Type B pancreatic cell (in vitro differentiated cells): ENCODE data around the gene RPS6KB2. TPM values are rescaled to one million over a fixed set of nuclear protein-coding genes. Genes with fewer than 3 reads are reported as not detected.

ENCODE experiments used
- DNase-seq: peaks from one replicate; pipeline ENCODE4 v3.0.0; 2021; ENCODE audit warnings: mixed read lengths; ENCODE audit not compliant: unreplicated experiment; ENCODE audit errors: extremely low spot score
- H3K27ac Mint-ChIP-seq: 2 replicates; pipeline ENCODE4 v1.8.0; 2021; ENCODE audit warnings: mild to moderate bottlenecking, mixed read lengths
- H3K27me3 Mint-ChIP-seq: 2 replicates; pipeline ENCODE4 v1.8.0; 2021; ENCODE audit warnings: mixed read lengths
- H3K36me3 Mint-ChIP-seq: 2 replicates; pipeline ENCODE4 v1.8.0; 2021; ENCODE audit warnings: mixed read lengths
- H3K4me1 Mint-ChIP-seq: one replicate; pipeline ENCODE4 v1.8.0; 2021; ENCODE audit warnings: mixed read lengths; ENCODE audit not compliant: unreplicated experiment
- H3K4me3 Mint-ChIP-seq: 2 replicates; pipeline ENCODE4 v1.8.0; 2021; ENCODE audit warnings: mild to moderate bottlenecking, mixed read lengths
- H3K9me3 Mint-ChIP-seq: 2 replicates; pipeline ENCODE4 v1.8.0; 2021; ENCODE audit warnings: mixed read lengths
- total RNA-seq: library from RNA; stranded (reverse); gene quantifications from 2 replicates; pipeline ENCODE4 v1.2.1, GENCODE V29; 2021; ENCODE audit warnings: low replicate concordance
- TF ChIP-seq, protein P1 (sequence below): fragments of 200-600 bp; sonication (generic); conservative IDR thresholded peaks from 2 replicates; pipeline ENCODE4 v1.5.0; 2021; ENCODE audit warnings: antibody characterized with exemption, mild to moderate bottlenecking

RPS6KB2 gene
- total RNA-seq, 1 donor from 2014 or later, result 57.0 TPM

DNA sequence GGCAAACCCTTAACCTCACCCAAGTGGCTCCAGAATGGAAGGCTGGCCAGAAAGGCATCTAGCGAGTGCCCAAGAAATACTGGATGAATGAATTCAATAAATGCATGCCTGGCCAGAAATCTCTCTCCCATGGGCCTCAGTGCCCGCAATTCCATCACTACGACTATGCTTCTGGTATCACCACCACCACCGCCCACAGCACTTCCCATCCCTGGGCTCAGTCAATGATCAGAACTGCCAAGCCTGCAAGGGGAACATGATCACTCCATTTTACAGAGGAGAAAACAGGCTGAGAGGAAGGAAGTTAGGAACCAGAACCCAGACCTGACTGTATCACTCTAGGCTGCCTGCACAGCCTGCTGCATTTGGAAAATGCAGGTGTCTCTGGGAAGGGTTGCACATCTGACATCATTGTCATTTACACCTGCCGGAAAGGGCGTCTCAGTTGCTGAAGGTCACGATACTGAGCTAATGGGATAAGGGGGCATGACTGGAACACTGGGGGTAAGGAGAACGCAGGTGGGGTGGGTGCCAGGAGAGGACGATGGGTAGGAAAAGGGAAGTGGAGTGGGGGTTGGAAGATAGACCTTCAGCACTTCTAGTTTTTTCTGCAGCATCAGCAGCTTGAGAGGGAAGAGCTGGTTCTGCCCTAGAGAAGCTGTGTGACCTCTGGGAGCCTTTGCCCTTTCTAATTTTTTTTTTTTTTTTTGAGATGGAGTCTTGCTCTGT is 21.0 kb downstream of the RPS6KB2 start:
- Mint-ChIP-seq H3K4me1 (no peaks in the 10 kb centered on the region), H3K4me3 (no peak overlapping the region), H3K27ac (no peak overlapping the region), H3K27me3 (no peaks in the 10 kb centered on the region), H3K36me3 (no peaks in the 10 kb centered on the region), H3K9me3 (no peaks in the 10 kb centered on the region)
- TF ChIP-seq, protein P1, sequence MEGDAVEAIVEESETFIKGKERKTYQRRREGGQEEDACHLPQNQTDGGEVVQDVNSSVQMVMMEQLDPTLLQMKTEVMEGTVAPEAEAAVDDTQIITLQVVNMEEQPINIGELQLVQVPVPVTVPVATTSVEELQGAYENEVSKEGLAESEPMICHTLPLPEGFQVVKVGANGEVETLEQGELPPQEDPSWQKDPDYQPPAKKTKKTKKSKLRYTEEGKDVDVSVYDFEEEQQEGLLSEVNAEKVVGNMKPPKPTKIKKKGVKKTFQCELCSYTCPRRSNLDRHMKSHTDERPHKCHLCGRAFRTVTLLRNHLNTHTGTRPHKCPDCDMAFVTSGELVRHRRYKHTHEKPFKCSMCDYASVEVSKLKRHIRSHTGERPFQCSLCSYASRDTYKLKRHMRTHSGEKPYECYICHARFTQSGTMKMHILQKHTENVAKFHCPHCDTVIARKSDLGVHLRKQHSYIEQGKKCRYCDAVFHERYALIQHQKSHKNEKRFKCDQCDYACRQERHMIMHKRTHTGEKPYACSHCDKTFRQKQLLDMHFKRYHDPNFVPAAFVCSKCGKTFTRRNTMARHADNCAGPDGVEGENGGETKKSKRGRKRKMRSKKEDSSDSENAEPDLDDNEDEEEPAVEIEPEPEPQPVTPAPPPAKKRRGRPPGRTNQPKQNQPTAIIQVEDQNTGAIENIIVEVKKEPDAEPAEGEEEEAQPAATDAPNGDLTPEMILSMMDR, result no peak
- DNase-seq, result no peak

DNA sequence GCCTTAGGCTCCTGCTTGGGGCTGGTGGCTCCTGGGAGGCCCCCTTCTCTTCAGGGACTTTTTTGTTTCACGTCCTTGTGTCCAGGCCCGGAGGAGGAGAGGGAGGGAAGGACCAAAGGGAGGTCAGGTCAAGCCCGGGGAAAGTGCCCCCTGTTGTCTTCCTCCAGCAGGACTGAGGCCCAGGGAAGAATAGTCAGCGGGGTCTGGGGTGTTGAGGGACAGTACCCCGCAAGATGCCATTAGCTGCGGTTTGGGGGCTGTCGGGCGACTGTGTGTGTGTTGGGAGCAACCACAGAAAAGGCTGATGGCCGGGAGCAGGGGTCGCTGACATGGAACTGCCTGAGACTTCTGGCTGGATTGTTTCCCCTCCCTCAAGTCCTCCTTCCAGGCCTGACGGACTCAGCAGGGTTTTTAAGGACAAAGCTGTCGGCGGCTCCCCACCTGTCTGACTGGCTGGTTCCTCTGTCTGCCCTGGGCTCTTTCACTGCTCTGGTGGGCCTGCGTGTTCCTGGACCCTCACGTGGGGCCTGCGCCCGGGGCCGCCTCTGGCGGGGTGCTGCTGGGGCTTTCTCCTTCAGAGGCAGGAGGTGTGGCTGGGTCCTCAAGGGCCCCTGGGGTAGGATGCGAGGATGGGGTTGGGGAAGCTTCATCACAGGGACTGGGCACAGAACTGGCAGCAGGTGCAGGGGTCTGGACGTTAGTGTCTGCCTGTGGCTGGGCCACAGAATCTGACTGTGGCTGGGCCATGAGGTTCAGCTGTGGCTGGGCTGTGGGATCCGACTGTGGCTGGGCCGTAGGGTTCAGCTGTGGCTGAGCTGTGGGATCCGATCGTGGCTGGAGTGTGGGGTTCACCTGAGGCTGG is 22.7 kb downstream of the RPS6KB2 start:
- Mint-ChIP-seq H3K9me3 (no peaks in the 10 kb centered on the region), H3K27me3 (no peaks in the 10 kb centered on the region), H3K4me1 (no peaks in the 10 kb centered on the region), H3K27ac (no peak overlapping the region), H3K4me3 (no peak overlapping the region), H3K36me3 (no peaks in the 10 kb centered on the region)
- TF ChIP-seq, protein P1, result no peak
- no peak for DNase-seq

DNA sequence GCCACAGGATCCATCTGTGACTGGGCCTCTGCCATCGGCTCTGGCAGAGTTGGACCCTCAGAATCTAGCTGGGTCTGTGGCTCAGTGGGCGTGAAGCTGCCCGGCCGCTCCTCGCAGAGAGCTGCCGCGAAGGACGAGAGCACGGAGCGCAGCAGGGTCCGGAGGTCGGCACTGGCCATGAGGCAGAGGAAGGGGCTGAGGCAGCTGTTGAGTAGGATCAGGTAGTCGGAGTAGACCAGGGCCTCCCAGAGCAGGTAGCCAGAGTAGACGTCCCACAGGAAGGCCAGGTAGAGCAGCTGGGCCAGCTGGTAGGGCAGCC is 23.3 kb downstream of the RPS6KB2 start:
- Mint-ChIP-seq H3K4me3 (no peak overlapping the region), H3K36me3 (no peaks in the 10 kb centered on the region), H3K9me3 (no peaks in the 10 kb centered on the region), H3K27ac (no peak overlapping the region), H3K27me3 (no peaks in the 10 kb centered on the region), H3K4me1 (no peaks in the 10 kb centered on the region)
- TF ChIP-seq, protein P1, result no peak
- DNase-seq, result no peak

DNA sequence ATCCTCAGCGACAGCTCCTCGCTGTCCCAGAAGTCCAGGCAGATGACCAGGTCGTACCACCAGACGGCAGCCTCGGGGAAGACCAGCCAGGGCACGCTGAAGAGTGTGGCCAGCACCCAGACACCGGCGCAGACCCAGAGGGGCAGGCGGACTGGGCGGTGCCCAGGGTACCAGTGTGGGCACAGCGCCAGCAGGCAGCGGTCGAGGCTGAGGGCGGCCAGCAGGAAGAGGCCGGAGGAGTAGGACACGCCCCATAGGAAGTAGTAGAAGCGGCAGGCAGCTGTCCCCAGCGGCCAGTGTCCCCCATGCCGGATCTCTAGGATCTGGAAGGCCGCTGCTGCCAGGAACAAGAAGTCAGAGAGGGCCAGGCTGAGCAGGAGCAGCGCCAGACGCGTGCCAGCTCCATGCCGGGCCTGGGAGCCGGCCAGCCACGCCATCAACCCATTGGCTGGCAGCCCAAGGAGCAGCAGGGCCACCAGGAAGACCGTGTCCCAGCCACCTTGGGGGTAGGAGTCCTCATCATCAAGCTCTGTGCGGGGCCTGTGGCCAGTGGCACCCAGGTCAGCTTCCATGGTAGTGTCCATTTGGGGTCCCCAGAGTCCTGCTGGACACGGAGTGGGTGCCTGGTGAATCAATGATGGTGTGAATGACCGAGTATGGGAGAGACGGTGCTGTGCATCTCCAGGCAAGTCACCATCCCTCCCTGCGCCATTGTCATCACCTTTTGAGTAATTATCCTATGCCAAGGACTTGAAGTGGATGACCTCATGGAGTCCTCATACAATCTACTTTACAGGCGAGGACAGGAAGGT is 24.1 kb downstream of the RPS6KB2 start, which contains the start of gene GPR152:
Gene GPR152 (minus strand): TSS at position 589 of the 812 bp plus-strand sequence. CDS start 5 bp downstream, at position 584.
- DNase-seq, result no peak
- TF ChIP-seq, protein P1, result no peak
- no peaks in the 10 kb centered on the region for H3K36me3 Mint-ChIP-seq
- H3K4me1 Mint-ChIP-seq, result no peaks in the 10 kb centered on the region
- H3K27ac Mint-ChIP-seq, result no peak within 1 kb of the TSS
- no peak within 1 kb of the TSS for H3K4me3 Mint-ChIP-seq
- H3K9me3 Mint-ChIP-seq, result no peaks in the 10 kb centered on the region
- H3K27me3 Mint-ChIP-seq, result no peaks in the 10 kb centered on the region
